GM23338 (cell line): ENCODE data around the gene DCTN2.

Experiments used
- CREB1 ChIP-seq: fragments of 250-450 bp; sonication (Bioruptor Pico); IDR thresholded peaks from 2 replicates; pipeline ENCODE4 v1.5.0; 2020; ENCODE audit warnings: low read depth, mild to moderate bottlenecking, moderate library complexity
- CTCF ChIP-seq, 2 experiments: fragments of 200-600 bp in 1 of 2; sonication (generic) in 1 of 2; conservative IDR thresholded peaks; 2 replicates each; pipeline versions ENCODE4 v1.5.1 to v1.6.1; 2016 to 2017; ENCODE audit warnings: antibody characterized with exemption in 2 of 2, low read depth in 2 of 2, mild to moderate bottlenecking in 2 of 2, moderate library complexity in 1 of 2
- ETS1 ChIP-seq: IDR thresholded peaks from 2 replicates; pipeline ENCODE4 v1.6.1; 2016; ENCODE audit warnings: antibody characterized with exemption
- EZH2 ChIP-seq: fragments of 200-600 bp; sonication (generic); IDR thresholded peaks from one replicate; pipeline ENCODE4 v1.8.0; 2017; ENCODE audit warnings: antibody characterized with exemption, mild to moderate bottlenecking, low read depth; ENCODE audit not compliant: unreplicated experiment
- EZH2phosphoT487 ChIP-seq: fragments of 200-600 bp; sonication (generic); IDR thresholded peaks from one replicate; pipeline ENCODE4 v1.8.1; 2018; ENCODE audit warnings: antibody characterized with exemption; ENCODE audit not compliant: unreplicated experiment
- JUNB ChIP-seq: IDR thresholded peaks from one replicate; pipeline ENCODE4 v1.6.1; 2016; ENCODE audit warnings: antibody characterized with exemption; ENCODE audit not compliant: unreplicated experiment
- NANOG ChIP-seq: IDR thresholded peaks from 2 replicates; pipeline ENCODE4 v1.6.1; 2016; ENCODE audit warnings: antibody characterized with exemption, borderline replicate concordance
- POLR2AphosphoS5 ChIP-seq: IDR thresholded peaks from 2 replicates; pipeline ENCODE4 v1.6.1; 2016; ENCODE audit warnings: antibody characterized with exemption, low read depth
- REST ChIP-seq: IDR thresholded peaks from one replicate; pipeline ENCODE4 v1.6.1; 2018; ENCODE audit warnings: antibody characterized with exemption; ENCODE audit not compliant: unreplicated experiment
- STAT1 ChIP-seq: IDR thresholded peaks from one replicate; pipeline ENCODE4 v1.6.1; 2016; ENCODE audit warnings: antibody characterized with exemption; ENCODE audit not compliant: unreplicated experiment
- ZNF114 ChIP-seq: fragments of 250-450 bp; sonication (Bioruptor Pico); IDR thresholded peaks from 2 replicates; pipeline ENCODE4 v1.5.0; 2020; ENCODE audit warnings: mild to moderate bottlenecking, moderate library complexity
- ZNF331 ChIP-seq: fragments of 250-450 bp; sonication (Bioruptor Pico); IDR thresholded peaks from 2 replicates; pipeline ENCODE4 v1.5.0; 2020; ENCODE audit warnings: low read depth, mild to moderate bottlenecking, moderate library complexity

GRCh38 chr12:57543581-57543980, 3.4 kb downstream of the DCTN2 start:
- TF ChIP-seq CTCF (conservative IDR thresholded peaks at IDR 0.05; ENCODE audit: low read depth in 2 of 2) (no peak), POLR2AphosphoS5 (no peak), EZH2 (no peak), STAT1 (no peak), REST (no peak), CREB1 (CRISPR knock-in tag) (no peak), EZH2phosphoT487 (no peak), JUNB (no peak), NANOG (no peak), ETS1 (no peak), ZNF331 (no peak), ZNF114 (CRISPR knock-in tag) (no peak)
